ENCODE measurements around the gene OR13C2.
"Not testable (repeated sequence)": the region's sequence is repeated elsewhere in the genome, so short reads cannot be mapped to it uniquely, and the experiment has no call there.

OR13C2 gene

GRCh38 chr9:104605527-104605926 is at the start of gene OR13C2:
OR13C2 (minus strand) TSS chr9:104605627; CDS start chr9:104605627, 0 bp downstream.
- ATAC-seq, H3K27ac Mint-ChIP-seq, H3K4me3 Mint-ChIP-seq: not testable (repeated sequence)

GRCh38 chr9:104635456-104635855 is 30.0 kb upstream of the OR13C2 start:
- H3K27me3 Mint-ChIP-seq: no peaks in the 10 kb centered on the region
- no peak overlapping the region for H3K4me3 Mint-ChIP-seq
- no peak overlapping the region for H3K27ac Mint-ChIP-seq
- H3K4me1 Mint-ChIP-seq: no peaks in the 10 kb centered on the region
- peaks cover 13% of the 10 kb centered on the region for H3K9me3 Mint-ChIP-seq
- peaks cover 6% of the 10 kb centered on the region for H3K36me3 Mint-ChIP-seq
- no peak for ATAC-seq

More at GRCh38 chr9:104605527-104605926, at the start of gene OR13C2:
- H3K27me3 Mint-ChIP-seq, H3K4me1 Mint-ChIP-seq, H3K9me3 Mint-ChIP-seq, H3K36me3 Mint-ChIP-seq: not testable (repeated sequence)

- Mint-ChIP-seq H3K9me3 (peaks cover 6% of the 10 kb centered on the region), H3K36me3 (peaks cover 6% of the 10 kb centered on the region), H3K27ac (no peak overlapping the region), H3K4me3 (no peak overlapping the region), H3K4me1 (no peaks in the 10 kb centered on the region), H3K27me3 (no peaks in the 10 kb centered on the region)
- ATAC-seq: no peak
Measured at GRCh38 chr9:104633976-104634520, 28.6 kb upstream of the OR13C2 start.

- not testable (repeated sequence) for H3K36me3 Mint-ChIP-seq, H3K27me3 Mint-ChIP-seq, H3K27ac Mint-ChIP-seq, H3K4me1 Mint-ChIP-seq, ATAC-seq, H3K4me3 Mint-ChIP-seq
- peaks cover 13% of the 10 kb centered on the region for H3K9me3 Mint-ChIP-seq
Measured at GRCh38 chr9:104625964-104626363, 20.5 kb upstream of the OR13C2 start.

- Mint-ChIP-seq H3K27me3 (peaks cover 3% of the 10 kb centered on the region), H3K9me3 (peaks cover 2% of the 10 kb centered on the region), H3K4me3 (no peak within 1 kb of the TSS), H3K4me1 (no peaks in the 10 kb centered on the region), H3K27ac (no peak within 1 kb of the TSS), H3K36me3 (no peaks in the 10 kb centered on the region)
- no peak for ATAC-seq
Measured at GRCh38 chr9:104618104-104618503, 12.7 kb upstream of the OR13C2 start, which contains the start of gene OR13C9. OR13C9 (minus strand) TSS chr9:104618204; CDS start chr9:104618204, 0 bp downstream.

- H3K27ac Mint-ChIP-seq: no peak overlapping the region
- no peak overlapping the region for H3K4me3 Mint-ChIP-seq
- peaks cover 2% of the 10 kb centered on the region for H3K9me3 Mint-ChIP-seq
- peaks cover 9% of the 10 kb centered on the region for H3K27me3 Mint-ChIP-seq
- H3K36me3 Mint-ChIP-seq: no peaks in the 10 kb centered on the region
- H3K4me1 Mint-ChIP-seq: no peaks in the 10 kb centered on the region
- no peak for ATAC-seq
Measured at GRCh38 chr9:104617418-104617817, 12.0 kb upstream of the OR13C2 start.

GRCh38 chr9:104611213-104611612 is 5.8 kb upstream of the OR13C2 start:
- Mint-ChIP-seq H3K4me1 (no peaks in the 10 kb centered on the region), H3K27ac (no peak overlapping the region), H3K36me3 (no peaks in the 10 kb centered on the region), H3K4me3 (no peak overlapping the region), H3K27me3 (peaks cover 9% of the 10 kb centered on the region), H3K9me3 (peaks cover 2% of the 10 kb centered on the region)
- ATAC-seq: no peak

- Mint-ChIP-seq H3K27ac (no peak overlapping the region), H3K27me3 (peaks cover 8% of the 10 kb centered on the region), H3K36me3 (no peaks in the 10 kb centered on the region), H3K4me3 (no peak overlapping the region), H3K9me3 (no peaks in the 10 kb centered on the region), H3K4me1 (no peaks in the 10 kb centered on the region)
- ATAC-seq: no peak
Measured at GRCh38 chr9:104608336-104608735, 2.9 kb upstream of the OR13C2 start.

GRCh38 chr9:104606152-104606551 is 725 bp upstream of the OR13C2 start:
- Mint-ChIP-seq H3K4me1 (no peaks in the 10 kb centered on the region), H3K9me3 (no peaks in the 10 kb centered on the region), H3K27me3 (no peaks in the 10 kb centered on the region), H3K36me3 (no peaks in the 10 kb centered on the region), H3K27ac (no peak overlapping the region), H3K4me3 (no peak overlapping the region)
- ATAC-seq: no peak

- H3K27me3 Mint-ChIP-seq: no peaks in the 10 kb centered on the region
- no peak overlapping the region for H3K4me3 Mint-ChIP-seq
Measured at GRCh38 chr9:104604801-104605200, 626 bp downstream of the OR13C2 start.

GRCh38 chr9:104599313-104599712 is 6.1 kb downstream of the OR13C2 start, which contains the start of gene OR13C5:
OR13C5 (minus strand) TSS chr9:104599413; CDS start chr9:104599413, 0 bp downstream.
- H3K9me3 Mint-ChIP-seq, H3K4me3 Mint-ChIP-seq, ATAC-seq, H3K36me3 Mint-ChIP-seq, H3K27me3 Mint-ChIP-seq, H3K4me1 Mint-ChIP-seq, H3K27ac Mint-ChIP-seq: not testable (repeated sequence)

More at GRCh38 chr9:104604801-104605200, 626 bp downstream of the OR13C2 start:
- no peaks in the 10 kb centered on the region for H3K36me3 Mint-ChIP-seq
- ATAC-seq: no peak
- H3K4me1 Mint-ChIP-seq: no peaks in the 10 kb centered on the region
- H3K9me3 Mint-ChIP-seq: no peaks in the 10 kb centered on the region
- no peak overlapping the region for H3K27ac Mint-ChIP-seq

GRCh38 chr9:104598749-104599148 is 6.7 kb downstream of the OR13C2 start:
- H3K9me3 Mint-ChIP-seq, H3K27ac Mint-ChIP-seq, H3K36me3 Mint-ChIP-seq, H3K4me1 Mint-ChIP-seq, H3K4me3 Mint-ChIP-seq, H3K27me3 Mint-ChIP-seq: not testable (repeated sequence)
- peak; percentile 36 for ATAC-seq

GRCh38 chr9:104589626-104590025 is 15.8 kb downstream of the OR13C2 start:
- Mint-ChIP-seq H3K27me3 (no peaks in the 10 kb centered on the region), H3K9me3 (peaks cover 8% of the 10 kb centered on the region), H3K4me1 (no peaks in the 10 kb centered on the region), H3K4me3 (no peak overlapping the region), H3K36me3 (no peaks in the 10 kb centered on the region), H3K27ac (no peak overlapping the region)
- ATAC-seq: no peak

GRCh38 chr9:104586496-104587180 is 18.8 kb downstream of the OR13C2 start:
- Mint-ChIP-seq H3K27me3 (no peaks in the 10 kb centered on the region), H3K27ac (no peak overlapping the region), H3K4me1 (no peaks in the 10 kb centered on the region), H3K4me3 (no peak overlapping the region), H3K9me3 (no peaks in the 10 kb centered on the region), H3K36me3 (no peaks in the 10 kb centered on the region)
- no peak for ATAC-seq

GRCh38 chr9:104580562-104580961 is 24.9 kb downstream of the OR13C2 start:
- H3K4me3 Mint-ChIP-seq: no peak overlapping the region

GRCh38 chr9:104577263-104577662 is 28.2 kb downstream of the OR13C2 start:
- no peak for ATAC-seq

More at GRCh38 chr9:104580562-104580961, 24.9 kb downstream of the OR13C2 start:
- Mint-ChIP-seq H3K9me3 (no peaks in the 10 kb centered on the region), H3K4me1 (no peaks in the 10 kb centered on the region), H3K27me3 (peaks cover 7% of the 10 kb centered on the region), H3K27ac (no peak overlapping the region), H3K36me3 (no peaks in the 10 kb centered on the region)
- no peak for ATAC-seq

More at GRCh38 chr9:104577263-104577662, 28.2 kb downstream of the OR13C2 start:
- Mint-ChIP-seq H3K9me3 (peaks cover 7% of the 10 kb centered on the region), H3K36me3 (no peaks in the 10 kb centered on the region), H3K27me3 (peaks cover 7% of the 10 kb centered on the region), H3K4me3 (no peak overlapping the region), H3K27ac (no peak overlapping the region), H3K4me1 (no peaks in the 10 kb centered on the region)
